C4-2B (cell line): Measurements from ENCODE around the gene HMGN1.
"Not testable (repeated sequence)": the region's sequence is repeated elsewhere in the genome, so short reads cannot be mapped to it uniquely, and the experiment has no call there.

Experiments
- H3K27ac ChIP-seq: fragments of 450-650 bp; 2 replicates; pipeline ENCODE4 v1.5.1; 2017
- ZFX ChIP-seq: fragments of 450-650 bp; IDR thresholded peaks from 2 replicates; pipeline ENCODE4 v1.6.1; 2017
- TF ChIP-seq, protein P1 (sequence below): fragments of 450-650 bp; conservative IDR thresholded peaks from 2 replicates; pipeline ENCODE4 v1.5.1; 2017; ENCODE audit warnings: mild to moderate bottlenecking

HMGN1 gene

DNA sequence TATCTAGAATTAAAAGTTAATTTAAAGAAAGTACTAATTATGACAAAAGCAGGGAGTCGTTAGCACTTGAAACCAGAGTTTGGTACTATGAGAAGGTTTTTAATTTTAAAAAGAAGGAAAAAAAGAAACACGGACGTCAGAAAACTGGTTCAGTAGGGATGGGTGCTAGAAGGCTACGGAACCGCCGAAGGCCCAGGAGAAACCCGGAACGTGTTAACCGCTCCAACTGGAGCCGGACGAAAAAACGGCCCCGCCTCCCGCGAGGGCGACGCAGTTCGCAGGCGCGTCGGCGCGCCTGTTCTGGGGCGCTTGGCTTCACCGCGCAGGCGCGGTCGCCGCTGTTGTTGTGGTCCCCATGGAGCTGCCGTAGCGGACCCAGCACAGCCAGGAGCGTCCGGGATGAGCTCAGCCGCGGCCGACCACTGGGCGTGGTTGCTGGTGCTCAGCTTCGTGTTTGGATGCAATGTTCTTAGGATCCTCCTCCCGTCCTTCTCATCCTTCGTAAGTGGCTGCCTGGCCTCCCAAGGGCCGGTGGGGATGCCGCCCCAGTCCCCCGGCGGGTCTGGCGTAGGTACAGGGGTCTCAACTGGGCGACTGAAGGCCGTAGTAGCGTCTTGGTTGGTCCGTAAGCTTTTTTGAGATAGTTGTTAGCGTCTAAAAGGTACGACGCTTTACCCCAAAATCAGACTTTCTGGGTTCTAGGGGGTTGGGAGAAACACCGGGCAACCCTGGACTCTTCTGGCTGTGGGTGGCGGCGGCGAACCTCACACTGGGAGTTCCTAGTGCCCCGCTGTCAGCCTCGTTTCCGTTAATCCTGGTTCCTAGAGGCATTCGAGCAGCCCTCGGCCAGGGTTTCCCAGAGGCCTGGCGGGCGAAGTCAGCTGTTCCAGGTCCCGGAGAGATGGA lies 31.4 kb upstream of the HMGN1 start:
- TF ChIP-seq, protein P1, sequence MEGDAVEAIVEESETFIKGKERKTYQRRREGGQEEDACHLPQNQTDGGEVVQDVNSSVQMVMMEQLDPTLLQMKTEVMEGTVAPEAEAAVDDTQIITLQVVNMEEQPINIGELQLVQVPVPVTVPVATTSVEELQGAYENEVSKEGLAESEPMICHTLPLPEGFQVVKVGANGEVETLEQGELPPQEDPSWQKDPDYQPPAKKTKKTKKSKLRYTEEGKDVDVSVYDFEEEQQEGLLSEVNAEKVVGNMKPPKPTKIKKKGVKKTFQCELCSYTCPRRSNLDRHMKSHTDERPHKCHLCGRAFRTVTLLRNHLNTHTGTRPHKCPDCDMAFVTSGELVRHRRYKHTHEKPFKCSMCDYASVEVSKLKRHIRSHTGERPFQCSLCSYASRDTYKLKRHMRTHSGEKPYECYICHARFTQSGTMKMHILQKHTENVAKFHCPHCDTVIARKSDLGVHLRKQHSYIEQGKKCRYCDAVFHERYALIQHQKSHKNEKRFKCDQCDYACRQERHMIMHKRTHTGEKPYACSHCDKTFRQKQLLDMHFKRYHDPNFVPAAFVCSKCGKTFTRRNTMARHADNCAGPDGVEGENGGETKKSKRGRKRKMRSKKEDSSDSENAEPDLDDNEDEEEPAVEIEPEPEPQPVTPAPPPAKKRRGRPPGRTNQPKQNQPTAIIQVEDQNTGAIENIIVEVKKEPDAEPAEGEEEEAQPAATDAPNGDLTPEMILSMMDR: no peak
- no peak for TF ChIP-seq ZFX
- peak overlapping the region; percentile 64 for H3K27ac ChIP-seq

DNA sequence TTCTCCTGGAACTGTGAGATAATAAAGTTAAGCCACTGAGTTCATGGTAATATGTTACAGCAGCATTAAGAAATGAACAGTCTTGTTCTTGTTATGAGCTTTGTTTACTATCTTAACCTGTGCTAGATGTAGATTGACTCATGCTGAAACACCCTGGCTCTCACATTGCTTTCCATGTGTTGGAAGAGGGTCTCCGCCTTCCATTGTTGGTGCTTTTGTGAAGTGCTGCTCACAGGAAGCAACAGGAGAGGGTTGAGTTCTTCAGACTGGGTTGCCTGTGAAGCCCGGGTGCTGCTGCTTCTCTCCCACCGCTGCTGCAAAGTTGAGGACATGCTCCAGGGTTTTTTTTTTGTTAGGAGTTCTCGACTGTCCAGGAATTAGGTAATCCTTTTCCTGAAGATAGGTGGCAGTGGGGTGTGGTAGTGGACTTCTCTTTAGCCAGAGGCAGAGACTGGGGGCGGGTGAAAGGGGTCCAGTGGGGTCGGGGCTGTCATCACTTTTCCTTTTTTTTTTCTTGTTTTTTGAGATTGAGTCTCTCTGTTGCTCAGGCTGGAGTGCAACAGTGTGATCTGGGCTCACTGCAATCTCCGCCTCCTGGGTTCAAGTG lies 28.7 kb upstream of the HMGN1 start:
- no peak overlapping the region for H3K27ac ChIP-seq
- TF ChIP-seq, protein P1: no peak
- no peak for TF ChIP-seq ZFX

DNA sequence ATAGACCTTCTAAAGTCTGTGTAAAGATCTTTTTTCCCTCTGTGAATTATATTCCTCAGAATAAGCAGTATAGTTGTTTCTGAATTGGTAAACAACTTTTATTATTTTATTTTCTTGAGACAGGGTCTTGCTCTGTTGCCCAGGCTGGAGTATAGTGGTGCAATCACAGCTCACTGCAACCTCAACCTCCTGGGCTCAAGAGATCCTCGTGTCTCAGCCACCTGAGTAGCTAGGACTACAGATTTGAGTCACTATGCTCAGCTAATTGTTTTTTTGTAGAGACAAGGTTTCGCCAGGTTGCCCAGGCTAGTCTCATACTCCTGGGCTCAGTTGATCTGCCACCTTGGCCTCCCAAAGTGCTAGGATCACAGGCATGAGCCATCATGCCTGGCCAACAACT lies 26.6 kb upstream of the HMGN1 start:
- TF ChIP-seq, protein P1: no peak
- no peak for TF ChIP-seq ZFX
- no peak overlapping the region for H3K27ac ChIP-seq

DNA sequence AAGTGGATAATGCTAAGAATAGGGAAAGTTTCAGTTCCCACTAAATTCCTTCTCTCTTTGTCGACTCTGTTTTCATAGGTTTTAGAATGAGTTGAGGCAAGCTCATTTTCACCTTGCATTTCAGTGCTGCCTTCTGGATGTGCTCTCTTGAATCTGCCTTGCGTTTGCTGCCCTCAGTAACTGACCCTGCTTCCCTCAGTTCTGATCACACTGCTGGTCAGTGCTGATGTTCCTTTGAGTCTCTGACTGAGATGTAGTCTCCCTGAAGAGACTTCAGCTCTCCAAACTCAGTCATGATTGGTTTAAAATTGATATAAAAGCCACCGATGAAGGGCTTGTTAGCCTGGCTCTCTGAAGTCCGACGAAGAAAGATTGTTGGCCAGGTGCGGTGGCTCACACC lies 25.2 kb upstream of the HMGN1 start:
- TF ChIP-seq, protein P1: no peak
- TF ChIP-seq ZFX: no peak
- H3K27ac ChIP-seq: no peak overlapping the region

DNA sequence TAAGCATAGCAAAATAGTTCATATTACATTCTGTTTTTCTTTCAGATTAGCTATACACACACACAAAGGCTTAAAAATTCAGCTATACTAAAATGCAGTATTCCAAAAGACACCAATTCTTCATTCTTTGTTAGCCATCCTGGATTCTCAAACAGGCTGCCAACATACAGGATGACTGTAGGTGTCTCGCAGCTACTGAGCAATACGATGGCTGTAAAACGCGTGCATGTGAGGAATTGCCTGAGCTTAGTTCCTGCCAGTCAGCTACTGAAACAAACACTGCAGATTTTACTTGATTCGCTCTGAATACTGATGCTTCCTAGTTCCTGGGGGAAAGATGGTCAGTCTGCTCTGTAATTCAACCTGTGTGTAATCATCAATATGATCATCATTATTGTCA lies 24.7 kb upstream of the HMGN1 start:
- no peak overlapping the region for H3K27ac ChIP-seq
- TF ChIP-seq, protein P1: no peak; the same call in 1 of the 2 replicates

DNA sequence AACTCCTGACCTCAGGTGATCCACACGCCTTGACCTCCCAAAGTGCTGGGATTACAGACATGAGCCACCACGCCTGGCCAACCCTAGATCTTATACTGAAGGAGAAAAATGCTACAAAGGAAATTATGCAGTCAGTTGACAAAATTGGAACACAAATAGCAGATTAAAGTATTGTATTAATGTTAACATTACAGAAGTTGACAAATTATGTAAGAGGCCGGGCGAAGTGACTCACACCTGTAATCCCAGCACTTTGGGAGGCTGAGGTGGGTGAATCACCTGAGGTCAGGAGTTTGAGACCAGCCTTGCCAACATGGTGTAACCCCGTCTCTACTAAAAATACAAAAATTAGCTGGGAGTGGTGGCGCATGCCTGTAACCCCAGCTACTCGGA lies 21.0 kb upstream of the HMGN1 start:
- H3K27ac ChIP-seq: not testable (repeated sequence)

DNA sequence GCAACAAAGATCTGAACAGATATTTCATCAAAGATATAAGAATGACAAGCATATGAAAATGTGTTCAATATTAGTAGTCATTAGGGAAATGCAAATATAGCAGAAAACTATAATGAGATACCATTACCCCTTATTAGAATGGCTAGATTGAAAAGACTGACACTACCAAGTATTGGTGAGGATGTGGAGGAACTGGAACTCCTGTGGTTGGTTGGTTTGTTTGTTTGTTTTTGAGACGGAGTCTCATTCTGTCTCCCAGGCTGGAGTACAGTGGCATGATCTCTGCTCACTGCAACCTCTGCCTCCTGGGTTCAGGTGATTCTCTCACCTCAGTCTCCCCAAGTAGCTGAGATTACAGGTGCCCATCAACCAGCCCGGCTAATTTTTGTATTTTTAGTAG lies 18.9 kb upstream of the HMGN1 start:
- no peak overlapping the region for H3K27ac ChIP-seq
- no peak for TF ChIP-seq ZFX
- TF ChIP-seq, protein P1: no peak

DNA sequence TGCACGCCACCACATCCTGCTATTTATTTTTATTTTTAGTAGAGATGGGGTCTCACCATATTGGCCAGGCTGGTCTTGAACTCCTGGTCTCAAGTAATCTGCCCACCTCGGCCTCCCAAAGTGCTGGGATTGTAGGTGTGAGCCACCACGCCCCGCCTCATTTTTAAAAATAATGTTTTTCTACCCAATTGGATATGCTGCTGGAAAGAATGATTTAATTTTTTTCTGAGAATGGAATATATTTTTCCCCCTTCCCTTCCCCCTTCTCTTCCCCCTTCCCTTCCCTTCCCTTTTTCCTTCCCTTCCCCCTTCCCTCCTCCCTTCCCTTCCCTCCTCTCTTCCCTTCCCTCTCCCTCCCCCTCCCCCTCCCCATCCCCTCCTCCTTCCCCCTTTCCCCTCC lies 17.7 kb upstream of the HMGN1 start:
- no peak for TF ChIP-seq ZFX
- TF ChIP-seq, protein P1: no peak
- H3K27ac ChIP-seq: no peak overlapping the region
